Endodermal cell (in vitro differentiated cells): Measurements from ENCODE around the gene GYPC. TPM values are rescaled to one million over a fixed set of nuclear protein-coding genes. Genes with fewer than 3 reads are reported as not detected.
A peak's percentile ranks its signal among the peaks of the same experiment; 100 is the strongest.

Experiments used
- DNase-seq: peaks from one replicate; pipeline ENCODE4 v3.0.0-alpha.2; 2017
- H3K27ac ChIP-seq: 2 replicates; pipeline ENCODE4 v1.5.1; 2013; ENCODE audit warnings: mild to moderate bottlenecking, low read depth, low read length, moderate library complexity
- H3K27me3 ChIP-seq: 2 replicates; pipeline ENCODE4 v1.6.1; 2013; ENCODE audit warnings: mild to moderate bottlenecking, low read length, moderate library complexity; ENCODE audit not compliant: insufficient read depth, control insufficient read depth, poor library complexity, severe bottlenecking
- H3K36me3 ChIP-seq: 2 replicates; pipeline ENCODE4 v1.7.0; 2013; ENCODE audit warnings: mild to moderate bottlenecking, low read length, moderate library complexity; ENCODE audit not compliant: control insufficient read depth, insufficient read depth
- H3K4me1 ChIP-seq: one replicate; pipeline ENCODE4 v1.7.0; 2013; ENCODE audit warnings: low read length; ENCODE audit not compliant: control insufficient read depth, insufficient read depth
- H3K4me3 ChIP-seq: 2 replicates; pipeline ENCODE4 v1.5.1; 2013; ENCODE audit warnings: mild to moderate bottlenecking, low read length, moderate library complexity
- H3K9ac ChIP-seq: 2 replicates; pipeline ENCODE4 v1.6.1; 2013; ENCODE audit warnings: mild to moderate bottlenecking, low read length, moderate library complexity; ENCODE audit not compliant: poor library complexity, severe bottlenecking; ENCODE audit errors: extremely low read depth
- H3K9me3 ChIP-seq: 2 replicates; pipeline ENCODE4 v1.6.1; 2013; ENCODE audit warnings: mild to moderate bottlenecking, low read length, moderate library complexity; ENCODE audit not compliant: control insufficient read depth
- H3K27ac Mint-ChIP-seq: 2 replicates; pipeline ENCODE4 v1.8.0; 2020; ENCODE audit warnings: mixed read lengths
- H3K27me3 Mint-ChIP-seq: 2 replicates; pipeline ENCODE4 v1.8.0; 2021; ENCODE audit warnings: mild to moderate bottlenecking, mixed read lengths; ENCODE audit not compliant: insufficient read depth
- H3K36me3 Mint-ChIP-seq: 2 replicates; pipeline ENCODE4 v1.8.0; 2020; ENCODE audit warnings: low read depth, mixed read lengths
- H3K4me1 Mint-ChIP-seq: 2 replicates; pipeline ENCODE4 v1.8.0; 2020; ENCODE audit warnings: mixed read lengths
- H3K4me3 Mint-ChIP-seq: 2 replicates; pipeline ENCODE4 v1.8.0; 2020; ENCODE audit warnings: mild to moderate bottlenecking, moderate library complexity, mixed read lengths
- H3K9me3 Mint-ChIP-seq: 2 replicates; pipeline ENCODE4 v1.8.0; 2020; ENCODE audit warnings: mild to moderate bottlenecking, mixed read lengths
- CTCF ChIP-seq: fragments of 200-600 bp; sonication (generic); conservative IDR thresholded peaks from 2 replicates; pipeline ENCODE4 v1.5.0; 2021; ENCODE audit warnings: antibody characterized with exemption, mild to moderate bottlenecking
- WGBS, 2 experiments: methylation state at CpG; one replicate each; pipeline versions ENCODE4 v1.1.5 to v1.1.7; 2013; ENCODE audit warnings: missing lambda C conversion rate in 2 of 2, mixed read lengths in 1 of 2; ENCODE audit not compliant: insufficient coverage in 1 of 2, insufficient read length in 1 of 2; 5-methylcytosine and 5-hydroxymethylcytosine counted together
- total RNA-seq, 2 donors: library from RNA; stranded (reverse); fragmentation: NEBNext Ultra II Directional in 1 of 2; extraction: Animal tissue kit (Norgen Biotek cat#: 25700) in 1 of 2; gene quantifications; 2 replicates in 1 of 2; 3 replicates in 1 of 2; pipeline ENCODE4 v1.2.1, GENCODE V29; 2021

GYPC gene
- total RNA-seq, 2 donors from 2014 or later: 15.3 to 23.2 TPM

- peaks cover 11% of the 10 kb centered on the region for H3K9me3 ChIP-seq
- H3K36me3 ChIP-seq: no peaks in the 10 kb centered on the region
- peak; percentile 39 for DNase-seq
- H3K27me3 ChIP-seq: no peaks in the 10 kb centered on the region
- 86% methylated on average over 2 of the region's 2 CpGs; no CpG with 5 or more reads in 1 of the 2 experiments for WGBS, 2 experiments
- Mint-ChIP-seq H3K4me3 (no peak overlapping the region), H3K27me3 (peaks cover 2% of the 10 kb centered on the region), H3K4me1 (peaks cover 10% of the 10 kb centered on the region), H3K36me3 (peaks cover 9% of the 10 kb centered on the region), H3K27ac (no peak overlapping the region), H3K9me3 (peaks cover 3% of the 10 kb centered on the region)
- no peak overlapping the region for H3K9ac ChIP-seq
- H3K4me3 ChIP-seq: no peak overlapping the region
- TF ChIP-seq CTCF: no peak
- H3K4me1 ChIP-seq: no peaks in the 10 kb centered on the region
- H3K27ac ChIP-seq: peak overlapping the region; percentile 90
These were observed 43.1 kb downstream of the GYPC start for GRCh38 chr2:126699018-126699417.

GRCh38 chr2:126699716-126700581 lies 44.0 kb downstream of the GYPC start:
- Histone ChIP-seq H3K9me3 (peaks cover 11% of the 10 kb centered on the region), H3K36me3 (no peaks in the 10 kb centered on the region), H3K4me1 (no peaks in the 10 kb centered on the region), H3K9ac (no peak overlapping the region), H3K27ac (peak overlapping the region; percentile 90), H3K27me3 (no peaks in the 10 kb centered on the region), H3K4me3 (no peak overlapping the region)
- no peak overlapping the region for H3K4me3 Mint-ChIP-seq
- no peaks in the 10 kb centered on the region for H3K27me3 Mint-ChIP-seq
- H3K9me3 Mint-ChIP-seq: peaks cover 1% of the 10 kb centered on the region
- no peak for TF ChIP-seq CTCF
- peak; percentile 48 for DNase-seq
- H3K27ac Mint-ChIP-seq: peak overlapping the region; percentile 35
- H3K36me3 Mint-ChIP-seq: peaks cover 5% of the 10 kb centered on the region
- 65 to 81% methylated on average over 3 to 4 of the region's 4 CpGs for WGBS, 2 experiments
- H3K4me1 Mint-ChIP-seq: peaks cover 10% of the 10 kb centered on the region

GRCh38 chr2:126700677-126701076 lies 44.7 kb downstream of the GYPC start:
- peak overlapping the region; percentile 35 for H3K27ac Mint-ChIP-seq
- H3K4me3 Mint-ChIP-seq: no peak overlapping the region
- peaks cover 4% of the 10 kb centered on the region for H3K36me3 Mint-ChIP-seq
- no peaks in the 10 kb centered on the region for H3K4me1 ChIP-seq
- no peaks in the 10 kb centered on the region for H3K36me3 ChIP-seq
- peaks cover 1% of the 10 kb centered on the region for H3K9me3 Mint-ChIP-seq
- H3K27me3 Mint-ChIP-seq: no peaks in the 10 kb centered on the region
- H3K27ac ChIP-seq: peak overlapping the region; percentile 90
- no peak overlapping the region for H3K9ac ChIP-seq
- peaks cover 10% of the 10 kb centered on the region for H3K4me1 Mint-ChIP-seq
- peak; percentile 17 for DNase-seq
- H3K4me3 ChIP-seq: no peak overlapping the region
- 67 to 84% methylated on average over 1 to 2 of the region's 2 CpGs for WGBS, 2 experiments
- H3K9me3 ChIP-seq: peaks cover 11% of the 10 kb centered on the region
- no peak for TF ChIP-seq CTCF
- no peaks in the 10 kb centered on the region for H3K27me3 ChIP-seq
